Testis (tissue), 2 donors: ENCODE data around the gene RNU6-7.

Experiments
- POLR2A ChIP-seq: fragments of 450-650 bp; IDR thresholded peaks from one replicate; pipeline ENCODE4 v1.6.1; 2017; ENCODE audit warnings: antibody characterized with exemption, mild to moderate bottlenecking, moderate library complexity
- TF ChIP-seq, protein P1 (sequence below), 3 experiments: fragments of 450-650 bp in 2 of 3; fragments of 200-600 bp in 1 of 3; sonication (generic) in 1 of 3; IDR thresholded peaks; one replicate each; pipeline ENCODE4 v1.5.1; 2016 to 2019; ENCODE audit warnings: antibody characterized with exemption in 3 of 3, mild to moderate bottlenecking in 2 of 3, moderate library complexity in 1 of 3

- TF ChIP-seq, protein P1, sequence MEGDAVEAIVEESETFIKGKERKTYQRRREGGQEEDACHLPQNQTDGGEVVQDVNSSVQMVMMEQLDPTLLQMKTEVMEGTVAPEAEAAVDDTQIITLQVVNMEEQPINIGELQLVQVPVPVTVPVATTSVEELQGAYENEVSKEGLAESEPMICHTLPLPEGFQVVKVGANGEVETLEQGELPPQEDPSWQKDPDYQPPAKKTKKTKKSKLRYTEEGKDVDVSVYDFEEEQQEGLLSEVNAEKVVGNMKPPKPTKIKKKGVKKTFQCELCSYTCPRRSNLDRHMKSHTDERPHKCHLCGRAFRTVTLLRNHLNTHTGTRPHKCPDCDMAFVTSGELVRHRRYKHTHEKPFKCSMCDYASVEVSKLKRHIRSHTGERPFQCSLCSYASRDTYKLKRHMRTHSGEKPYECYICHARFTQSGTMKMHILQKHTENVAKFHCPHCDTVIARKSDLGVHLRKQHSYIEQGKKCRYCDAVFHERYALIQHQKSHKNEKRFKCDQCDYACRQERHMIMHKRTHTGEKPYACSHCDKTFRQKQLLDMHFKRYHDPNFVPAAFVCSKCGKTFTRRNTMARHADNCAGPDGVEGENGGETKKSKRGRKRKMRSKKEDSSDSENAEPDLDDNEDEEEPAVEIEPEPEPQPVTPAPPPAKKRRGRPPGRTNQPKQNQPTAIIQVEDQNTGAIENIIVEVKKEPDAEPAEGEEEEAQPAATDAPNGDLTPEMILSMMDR (IDR thresholded peaks at IDR 0.05) = no peak
- no peak for TF ChIP-seq POLR2A
Observed at GRCh38 chr14:32197919-32198318, 3.9 kb upstream of the RNU6-7 start.
